Measurements from ENCODE around the gene EBF3.

DNA sequence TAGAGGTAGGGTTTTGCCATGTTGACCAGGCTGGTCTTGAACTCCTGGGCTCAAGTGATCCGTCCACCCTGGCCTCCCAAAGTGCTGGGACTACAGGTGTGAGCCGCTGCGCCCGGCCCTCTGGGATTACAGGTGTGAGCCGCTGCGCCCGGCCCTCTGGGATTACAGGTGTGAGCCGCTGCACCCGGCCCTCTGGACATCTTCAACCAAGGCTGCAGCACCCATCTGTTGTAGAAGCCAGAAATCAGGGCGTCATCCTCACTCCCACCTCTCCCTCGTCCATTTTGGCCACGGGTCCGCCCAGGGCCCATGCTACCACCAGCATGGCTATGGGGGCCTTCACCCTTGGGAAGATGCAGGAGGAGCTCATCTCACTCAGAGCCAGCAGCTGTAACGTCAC lies 38.5 kb upstream of the EBF3 start:
- TF ChIP-seq, protein P1, sequence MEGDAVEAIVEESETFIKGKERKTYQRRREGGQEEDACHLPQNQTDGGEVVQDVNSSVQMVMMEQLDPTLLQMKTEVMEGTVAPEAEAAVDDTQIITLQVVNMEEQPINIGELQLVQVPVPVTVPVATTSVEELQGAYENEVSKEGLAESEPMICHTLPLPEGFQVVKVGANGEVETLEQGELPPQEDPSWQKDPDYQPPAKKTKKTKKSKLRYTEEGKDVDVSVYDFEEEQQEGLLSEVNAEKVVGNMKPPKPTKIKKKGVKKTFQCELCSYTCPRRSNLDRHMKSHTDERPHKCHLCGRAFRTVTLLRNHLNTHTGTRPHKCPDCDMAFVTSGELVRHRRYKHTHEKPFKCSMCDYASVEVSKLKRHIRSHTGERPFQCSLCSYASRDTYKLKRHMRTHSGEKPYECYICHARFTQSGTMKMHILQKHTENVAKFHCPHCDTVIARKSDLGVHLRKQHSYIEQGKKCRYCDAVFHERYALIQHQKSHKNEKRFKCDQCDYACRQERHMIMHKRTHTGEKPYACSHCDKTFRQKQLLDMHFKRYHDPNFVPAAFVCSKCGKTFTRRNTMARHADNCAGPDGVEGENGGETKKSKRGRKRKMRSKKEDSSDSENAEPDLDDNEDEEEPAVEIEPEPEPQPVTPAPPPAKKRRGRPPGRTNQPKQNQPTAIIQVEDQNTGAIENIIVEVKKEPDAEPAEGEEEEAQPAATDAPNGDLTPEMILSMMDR (IDR thresholded peaks at IDR 0.05): no peak
- no peak for TF ChIP-seq POLR2A (IDR thresholded peaks at IDR 0.05)
